Keratinocyte (primary cell): Measurements from ENCODE around the gene NOL9. TPM values are rescaled to one million over a fixed set of nuclear protein-coding genes. Genes with fewer than 3 reads are reported as not detected.

Experiments
- DNase-seq: peaks from one replicate; pipeline ENCODE4 v3.0.0-alpha.2; 2011; ENCODE audit warnings: low read depth, missing footprints, low spot score
- FAIRE-seq: peaks from 2 replicates; lab custom pipeline; 2011; peaks lifted over from hg19 to GRCh38; lab: Jason Lieb, UNC
- H2AFZ ChIP-seq: 2 replicates; pipeline ENCODE4 v1.6.0; 2012; ENCODE audit warnings: low read length, control low read depth, inconsistent platforms; ENCODE audit not compliant: control insufficient read depth
- H3K27ac ChIP-seq: 2 replicates; pipeline ENCODE4 v1.5.1; 2011; ENCODE audit warnings: low read length; ENCODE audit not compliant: control insufficient read depth, insufficient read depth
- H3K27me3 ChIP-seq: 3 replicates; pipeline ENCODE4 v1.6.0; 2011; ENCODE audit warnings: low read length; ENCODE audit not compliant: control insufficient read depth, insufficient read depth; ENCODE audit errors: extremely low read depth
- H3K36me3 ChIP-seq, 2 experiments: 2 replicates in 1 of 2; 3 replicates in 1 of 2; pipeline ENCODE4 v1.5.1; 2011; ENCODE audit warnings: low read length in 2 of 2, mild to moderate bottlenecking in 1 of 2; ENCODE audit not compliant: control insufficient read depth in 2 of 2, insufficient read depth in 2 of 2; ENCODE audit errors: extremely low read depth in 1 of 2
- H3K4me1 ChIP-seq: 3 replicates; pipeline ENCODE4 v1.5.1; 2011; ENCODE audit warnings: low read length; ENCODE audit not compliant: control insufficient read depth, insufficient read depth; ENCODE audit errors: extremely low read depth
- H3K4me2 ChIP-seq: 3 replicates; pipeline ENCODE4 v1.6.0; 2011; ENCODE audit warnings: low read depth, low read length; ENCODE audit not compliant: control insufficient read depth, insufficient read depth; ENCODE audit errors: extremely low read depth
- H3K4me3 ChIP-seq, 3 experiments: fragments of 200-600 bp in 1 of 3; sonication (generic) in 1 of 3; 2 replicates in 2 of 3; 3 replicates in 1 of 3; pipeline ENCODE4 v1.5.1; 2011 to 2016; ENCODE audit warnings: low read length in 3 of 3, mild to moderate bottlenecking in 3 of 3, control low read depth in 2 of 3, inconsistent platforms in 1 of 3, low read depth in 1 of 3, mixed read lengths in 1 of 3, mixed run types in 1 of 3, moderate library complexity in 1 of 3; ENCODE audit not compliant: control insufficient read depth in 2 of 3, insufficient read depth in 2 of 3; ENCODE audit errors: extremely low read depth in 1 of 3
- H3K79me2 ChIP-seq: 2 replicates; pipeline ENCODE4 v1.6.0; 2012; ENCODE audit warnings: low read length; ENCODE audit not compliant: control insufficient read depth, insufficient read depth
- H3K9ac ChIP-seq: 3 replicates; pipeline ENCODE4 v1.6.0; 2011; ENCODE audit warnings: low read length; ENCODE audit not compliant: control insufficient read depth, insufficient read depth; ENCODE audit errors: extremely low read depth
- H3K9me1 ChIP-seq: 3 replicates; pipeline ENCODE4 v1.6.0; 2011; ENCODE audit warnings: low read length; ENCODE audit not compliant: control insufficient read depth, insufficient read depth; ENCODE audit errors: extremely low read depth
- H3K9me3 ChIP-seq: 2 replicates; pipeline ENCODE4 v1.5.1; 2012; ENCODE audit warnings: low read depth, low read length; ENCODE audit not compliant: control insufficient read depth
- H4K20me1 ChIP-seq: 3 replicates; pipeline ENCODE4 v1.6.0; 2011; ENCODE audit warnings: low read length; ENCODE audit not compliant: control insufficient read depth, insufficient read depth; ENCODE audit errors: extremely low read depth
- CTCF ChIP-seq, 3 experiments: IDR thresholded peaks in 1 of 3; conservative IDR thresholded peaks in 1 of 3; optimal IDR thresholded peaks in 1 of 3; 2 replicates in 2 of 3; 3 replicates in 1 of 3; pipeline versions ENCODE3 to v1.5.1; 2011; ENCODE audit warnings: low read length in 3 of 3, mild to moderate bottlenecking in 3 of 3, moderate library complexity in 2 of 3, control low read depth in 1 of 3, inconsistent platforms in 1 of 3; ENCODE audit not compliant: insufficient read depth in 2 of 3; ENCODE audit errors: extremely low read depth in 1 of 3
- EZH2 ChIP-seq: IDR thresholded peaks from one replicate; pipeline ENCODE4 v1.6.1; 2012; ENCODE audit warnings: inconsistent platforms, mild to moderate bottlenecking, low read length, moderate library complexity
- dilution Hi-C: fragments of 300-500 bp; cut with MboI; formaldehyde crosslinking; loops from one replicate; pipeline ENCODE4 v1.7.0; 2020; ENCODE audit warnings: low sequenced_read_pairs; ENCODE audit not compliant: extremely low pct_ligation_motif_present
- polyA plus RNA-seq, 5 experiments: library from polyadenylated mRNA; depleted of rRNA in 3 of 5; stranded (reverse) in 3 of 5; stranded (forward) in 1 of 5; unstranded in 1 of 5; fragments of >200 nt; gene quantifications; 1 replicate in 1 of 5; 2 replicates in 3 of 5; 3 replicates in 1 of 5; pipeline versions ENCODE4 v1.2.1 to v1.2.3, GENCODE V29; 2011 to 2012; ENCODE audit warnings: missing spikeins in 2 of 5, low read depth in 1 of 5, low replicate concordance in 1 of 5

NOL9 gene
- polyA plus RNA-seq, 1 donor (not counting 4 experiments of a cell fraction or from before 2014, with no cell fraction given), result 24.6 TPM

GRCh38 chr1:6574025-6574620, 19.8 kb upstream of the NOL9 start:
- dilution Hi-C loops, result no loop called here
- DNase-seq, result no peak
- H3K4me1 ChIP-seq, result peaks cover 2% of the 10 kb centered on the region

DNA sequence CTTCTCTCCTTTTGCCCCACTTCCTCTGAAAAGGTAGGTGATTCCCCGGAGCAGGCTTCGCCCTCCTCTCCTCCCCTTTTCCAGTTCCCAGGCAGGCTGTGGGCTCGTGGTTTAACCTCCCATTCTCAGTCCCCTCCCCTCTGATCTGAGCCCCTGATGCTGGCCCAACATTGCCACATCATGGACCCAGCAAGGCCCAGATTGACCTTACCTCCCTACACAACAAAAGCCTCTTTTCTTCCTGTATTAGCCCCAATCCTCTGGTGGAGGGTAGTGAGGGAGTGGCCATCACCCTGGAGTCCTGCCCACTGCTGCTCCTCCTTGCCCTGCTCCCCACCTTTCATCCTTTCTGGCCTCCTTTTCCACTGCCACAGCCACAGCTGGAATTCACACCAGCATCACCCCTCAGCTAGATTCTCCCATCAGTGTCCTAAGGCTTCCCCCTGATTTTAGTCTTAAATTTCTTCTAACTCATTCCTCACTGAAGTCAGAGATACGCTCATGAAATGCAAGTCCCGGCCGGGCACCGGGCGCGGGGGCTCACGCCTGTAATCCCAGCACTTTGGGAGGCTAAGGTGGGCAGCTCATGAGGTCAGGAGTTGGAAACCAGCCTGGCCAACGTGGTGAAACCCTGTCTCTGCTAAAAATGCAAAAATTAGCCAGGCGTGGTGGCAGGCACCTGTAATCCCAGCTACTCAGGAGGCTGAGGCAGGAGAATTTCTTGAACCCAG, 18.5 kb upstream of the NOL9 start:
- H3K9ac ChIP-seq, result no peak overlapping the region
- FAIRE-seq, result no peak
- H3K36me3 ChIP-seq, result no peaks in the 10 kb centered on the region
- H4K20me1 ChIP-seq, result no peaks in the 10 kb centered on the region
- no peaks in the 10 kb centered on the region for H3K9me3 ChIP-seq
- no peak overlapping the region for H3K4me2 ChIP-seq
- no peak overlapping the region for H3K27ac ChIP-seq
- H3K4me3 ChIP-seq, result no peak overlapping the region
- dilution Hi-C loops, result no loop called here
- TF ChIP-seq EZH2 (no peak), CTCF (optimal IDR thresholded peaks at IDR 0.05 in 1 of 3, IDR thresholded peaks at IDR 0.05 in 1 of 3, conservative IDR thresholded peaks at IDR 0.05 in 1 of 3; ENCODE audit: extremely low read depth in 1 of 3, insufficient read depth in 2 of 3, low read length in 3 of 3) (no peak)
- peaks cover 8% of the 10 kb centered on the region for H3K27me3 ChIP-seq
- no peak overlapping the region for H2AFZ ChIP-seq
- H3K9me1 ChIP-seq, result no peaks in the 10 kb centered on the region
- DNase-seq, result no peak
- no peaks in the 10 kb centered on the region for H3K79me2 ChIP-seq
- no peaks in the 10 kb centered on the region for H3K4me1 ChIP-seq

More at GRCh38 chr1:6574025-6574620, 19.8 kb upstream of the NOL9 start:
- peaks cover 8% of the 10 kb centered on the region for H3K27me3 ChIP-seq
- TF ChIP-seq CTCF (optimal IDR thresholded peaks at IDR 0.05 in 1 of 3, IDR thresholded peaks at IDR 0.05 in 1 of 3, conservative IDR thresholded peaks at IDR 0.05 in 1 of 3; ENCODE audit: extremely low read depth in 1 of 3, insufficient read depth in 2 of 3, low read length in 3 of 3), result no peak
- no peak overlapping the region for H3K4me3 ChIP-seq
- no peaks in the 10 kb centered on the region for H3K9me1 ChIP-seq
- no peaks in the 10 kb centered on the region for H3K36me3 ChIP-seq
- no peaks in the 10 kb centered on the region for H4K20me1 ChIP-seq
- H3K79me2 ChIP-seq, result no peaks in the 10 kb centered on the region
- no peak overlapping the region for H3K27ac ChIP-seq
- H3K9me3 ChIP-seq, result no peaks in the 10 kb centered on the region
- H2AFZ ChIP-seq, result no peak overlapping the region
- H3K4me2 ChIP-seq, result no peak overlapping the region
- FAIRE-seq, result no peak
- H3K9ac ChIP-seq, result no peak overlapping the region
